Breast epithelium (tissue), 4 donors: ENCODE data around the gene ARMC9. TPM values are rescaled to one million over a fixed set of nuclear protein-coding genes. Genes with fewer than 3 reads are reported as not detected.

Source experiments
- DNase-seq, 2 donors: peaks; one replicate each; pipeline ENCODE4 v3.0.0-alpha.2; 2019; ENCODE audit warnings: low spot score in 2 of 2
- H3K27ac ChIP-seq, 2 donors: fragments of 200-600 bp; sonication (generic) in 1 of 2; one replicate each; pipeline ENCODE4 v1.5.1; 2016 to 2019; ENCODE audit warnings: mild to moderate bottlenecking in 1 of 2
- H3K27me3 ChIP-seq, 2 donors: fragments of 200-600 bp; sonication (generic) in 1 of 2; one replicate each; pipeline versions ENCODE4 v1.5.1 to v1.6.0; 2017 to 2019; ENCODE audit warnings: control low read depth in 1 of 2, mild to moderate bottlenecking in 1 of 2
- H3K36me3 ChIP-seq: fragments of 200-600 bp; one replicate; pipeline ENCODE4 v1.5.1; 2019
- H3K4me1 ChIP-seq, 2 donors: fragments of 200-600 bp; sonication (generic); one replicate each; pipeline ENCODE4 v1.5.1; 2016 to 2019; ENCODE audit warnings: control low read depth in 1 of 2
- H3K4me3 ChIP-seq, 3 donors: fragments of 200-600 bp; sonication (generic); 1 replicate in 2 of 3; 2 replicates in 1 of 3; pipeline ENCODE4 v1.5.1; 2016 to 2019; ENCODE audit warnings: mild to moderate bottlenecking in 3 of 3, moderate library complexity in 2 of 3
- H3K9me3 ChIP-seq, 2 donors: fragments of 200-600 bp; sonication (generic) in 1 of 2; one replicate each; pipeline ENCODE4 v1.5.1; 2016 to 2019; ENCODE audit warnings: control low read depth in 1 of 2
- CTCF ChIP-seq, 3 donors: fragments of 450-650 bp; IDR thresholded peaks; one replicate each; pipeline ENCODE4 v1.5.1; 2016 to 2017; ENCODE audit warnings: antibody characterized with exemption in 3 of 3, mild to moderate bottlenecking in 3 of 3, moderate library complexity in 3 of 3
- POLR2A ChIP-seq: fragments of 450-650 bp; IDR thresholded peaks from one replicate; pipeline ENCODE4 v1.6.1; 2016; ENCODE audit warnings: antibody characterized with exemption, mild to moderate bottlenecking, moderate library complexity
- POLR2AphosphoS5 ChIP-seq, 3 donors: sonication (generic); formaldehyde crosslinking; IDR thresholded peaks; one replicate each; pipeline ENCODE4 v1.6.1; 2017; ENCODE audit warnings: antibody characterized with exemption in 3 of 3
- intact Hi-C: fragments of 100-400 bp; cut with DNase I; formaldehyde crosslinking; loops from one replicate; pipeline ENCODE4 v1.15.1; 2023; ENCODE audit warnings: low total_unique reads
- total RNA-seq, 3 donors: library from RNA; depleted of rRNA; stranded (reverse); fragments of >200 nt; gene quantifications; one replicate each; pipeline ENCODE4 v1.1.0, GENCODE V29; 2016

Gene ARMC9
- total RNA-seq, 3 donors from 2014 or later, result 4.0 to 20.8 (median 18.0) TPM

GRCh38 chr2:231161252-231161839 lies 37.1 kb upstream of the ARMC9 start:
- no peak for TF ChIP-seq POLR2AphosphoS5 (IDR thresholded peaks at IDR 0.05)
- TF ChIP-seq CTCF (IDR thresholded peaks at IDR 0.05), result no peak
- no peak for TF ChIP-seq POLR2A
- no peaks in the 10 kb centered on the region for H3K4me1 ChIP-seq
- H3K27ac ChIP-seq, result peak overlapping the region; percentile 31 to 74
- no peak overlapping the region for H3K4me3 ChIP-seq
- H3K27me3 ChIP-seq, result no peaks in the 10 kb centered on the region
- intact Hi-C loops, result loop anchor here (10.0 kb wide), 1 partner anchor 1353 kb away; no protein-coding TSS in a partner anchor
- H3K36me3 ChIP-seq, result no peaks in the 10 kb centered on the region
- DNase-seq, result no peak
- no peaks in the 10 kb centered on the region for H3K9me3 ChIP-seq

DNA sequence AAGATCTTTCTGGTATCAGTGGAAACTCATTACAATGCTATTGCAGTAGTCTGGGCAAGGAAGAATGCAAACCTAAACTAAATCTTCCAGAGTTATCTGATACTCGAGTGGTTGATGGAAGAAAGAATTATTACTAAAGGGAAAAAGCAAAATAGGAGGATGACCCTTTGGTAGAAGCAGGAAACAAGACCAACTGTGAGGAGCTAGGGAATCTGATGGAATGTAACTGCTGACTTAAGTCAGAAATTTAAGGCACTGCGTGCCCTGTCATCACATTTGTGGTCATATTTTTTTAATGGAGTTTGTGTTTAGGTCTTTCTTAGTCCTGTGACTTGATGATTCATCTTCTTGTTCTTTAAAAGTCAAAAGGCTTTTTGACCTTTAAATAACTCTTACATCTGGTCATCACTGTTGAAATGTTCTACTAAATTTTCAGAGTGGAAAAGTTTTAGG lies 36.5 kb upstream of the ARMC9 start:
- Histone ChIP-seq H3K27ac (peak overlapping the region; percentile 31 to 74), H3K4me1 (no peaks in the 10 kb centered on the region), H3K4me3 (no peak overlapping the region), H3K9me3 (no peaks in the 10 kb centered on the region), H3K36me3 (no peaks in the 10 kb centered on the region), H3K27me3 (no peaks in the 10 kb centered on the region)
- TF ChIP-seq POLR2A (no peak), CTCF (IDR thresholded peaks at IDR 0.05) (no peak), POLR2AphosphoS5 (IDR thresholded peaks at IDR 0.05) (no peak)
- intact Hi-C loops, result loop anchor here (10.0 kb wide), 1 partner anchor 1353 kb away; no protein-coding TSS in a partner anchor
- no peak for DNase-seq

GRCh38 chr2:231163011-231163410 lies 35.4 kb upstream of the ARMC9 start:
- H3K9me3 ChIP-seq, result no peaks in the 10 kb centered on the region
- H3K27ac ChIP-seq, result peak overlapping the region in 1 of 2 donors; percentile 29
- intact Hi-C loops, result loop anchor here (10.0 kb wide), 1 partner anchor 1352 kb away; no protein-coding TSS in a partner anchor
- TF ChIP-seq POLR2A (no peak), POLR2AphosphoS5 (IDR thresholded peaks at IDR 0.05) (no peak)
- no peak for DNase-seq
- no peaks in the 10 kb centered on the region for H3K27me3 ChIP-seq
- no peaks in the 10 kb centered on the region for H3K36me3 ChIP-seq
- no peak overlapping the region for H3K4me3 ChIP-seq
- H3K4me1 ChIP-seq, result no peaks in the 10 kb centered on the region

- no peaks in the 10 kb centered on the region for H3K36me3 ChIP-seq
- no peaks in the 10 kb centered on the region for H3K27me3 ChIP-seq
These were observed 34.9 kb upstream of the ARMC9 start for GRCh38 chr2:231163414-231164095.

More at GRCh38 chr2:231163414-231164095, 34.9 kb upstream of the ARMC9 start:
- DNase-seq, result no peak
- Histone ChIP-seq H3K27ac (peak overlapping the region in 1 of 2 donors; percentile 29), H3K9me3 (no peaks in the 10 kb centered on the region), H3K4me1 (no peaks in the 10 kb centered on the region), H3K4me3 (no peak overlapping the region)
- TF ChIP-seq CTCF (IDR thresholded peaks at IDR 0.05) (no peak), POLR2A (no peak), POLR2AphosphoS5 (IDR thresholded peaks at IDR 0.05) (no peak)
- intact Hi-C loops, result loop anchor here (10.0 kb wide), 1 partner anchor 1351 kb away; no protein-coding TSS in a partner anchor
